Measurements from ENCODE around the gene OVCH1. TPM values are rescaled to one million over a fixed set of nuclear protein-coding genes. Genes with fewer than 3 reads are reported as not detected.

Gene OVCH1, protein sequence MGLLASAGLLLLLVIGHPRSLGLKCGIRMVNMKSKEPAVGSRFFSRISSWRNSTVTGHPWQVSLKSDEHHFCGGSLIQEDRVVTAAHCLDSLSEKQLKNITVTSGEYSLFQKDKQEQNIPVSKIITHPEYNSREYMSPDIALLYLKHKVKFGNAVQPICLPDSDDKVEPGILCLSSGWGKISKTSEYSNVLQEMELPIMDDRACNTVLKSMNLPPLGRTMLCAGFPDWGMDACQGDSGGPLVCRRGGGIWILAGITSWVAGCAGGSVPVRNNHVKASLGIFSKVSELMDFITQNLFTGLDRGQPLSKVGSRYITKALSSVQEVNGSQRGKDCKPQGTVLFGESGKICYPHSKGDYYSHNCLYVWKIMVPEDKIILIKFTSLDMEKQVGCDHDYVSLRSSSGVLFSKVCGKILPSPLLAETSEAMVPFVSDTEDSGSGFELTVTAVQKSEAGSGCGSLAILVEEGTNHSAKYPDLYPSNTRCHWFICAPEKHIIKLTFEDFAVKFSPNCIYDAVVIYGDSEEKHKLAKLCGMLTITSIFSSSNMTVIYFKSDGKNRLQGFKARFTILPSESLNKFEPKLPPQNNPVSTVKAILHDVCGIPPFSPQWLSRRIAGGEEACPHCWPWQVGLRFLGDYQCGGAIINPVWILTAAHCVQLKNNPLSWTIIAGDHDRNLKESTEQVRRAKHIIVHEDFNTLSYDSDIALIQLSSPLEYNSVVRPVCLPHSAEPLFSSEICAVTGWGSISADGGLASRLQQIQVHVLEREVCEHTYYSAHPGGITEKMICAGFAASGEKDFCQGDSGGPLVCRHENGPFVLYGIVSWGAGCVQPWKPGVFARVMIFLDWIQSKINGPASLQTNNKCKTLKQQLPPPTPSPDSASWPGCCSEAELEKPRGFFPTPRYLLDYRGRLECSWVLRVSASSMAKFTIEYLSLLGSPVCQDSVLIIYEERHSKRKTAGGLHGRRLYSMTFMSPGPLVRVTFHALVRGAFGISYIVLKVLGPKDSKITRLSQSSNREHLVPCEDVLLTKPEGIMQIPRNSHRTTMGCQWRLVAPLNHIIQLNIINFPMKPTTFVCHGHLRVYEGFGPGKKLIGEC
- not detected for polyA plus RNA-seq

GRCh38 chr12:29497588-29497987 lies at the start of gene OVCH1:
OVCH1 (minus strand) TSS chr12:29497686; CDS start chr12:29497686, 0 bp downstream.
- Mint-ChIP-seq H3K9me3 (no peaks in the 10 kb centered on the region), H3K27me3 (peaks cover 2% of the 10 kb centered on the region), H3K4me1 (peaks cover 3 to 15% (median 7%) of the 10 kb centered on the region in 3 donors), H3K27ac (no peak within 1 kb of the TSS), H3K36me3 (no peaks in the 10 kb centered on the region), H3K4me3 (no peak within 1 kb of the TSS)

DNA sequence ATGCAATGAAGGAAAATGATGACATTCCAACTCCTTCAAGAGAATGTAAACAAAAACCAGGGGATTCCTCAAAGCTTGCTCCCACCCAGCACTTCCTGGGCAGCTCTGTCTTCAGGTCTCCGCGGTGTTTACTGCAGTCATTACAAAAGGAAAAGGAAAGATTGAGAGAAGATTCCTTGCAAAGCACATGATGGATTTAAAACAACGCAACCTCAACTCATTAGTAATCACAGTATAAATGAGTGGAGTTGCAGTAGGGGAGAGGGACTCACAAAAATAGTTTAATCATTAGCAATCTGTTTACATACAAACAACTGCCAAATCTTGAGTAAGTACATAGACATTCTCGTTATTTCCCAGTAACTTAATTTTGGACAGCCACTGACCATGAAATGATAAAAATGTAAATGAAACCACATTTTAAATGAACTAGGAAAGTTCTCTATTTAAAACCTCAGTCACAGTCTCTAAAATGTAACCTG lies 49.7 kb upstream of the OVCH1 start:
- Mint-ChIP-seq H3K4me1 (no peaks in the 10 kb centered on the region), H3K27ac (no peak overlapping the region), H3K9me3 (no peaks in the 10 kb centered on the region), H3K36me3 (no peaks in the 10 kb centered on the region), H3K27me3 (no peaks in the 10 kb centered on the region), H3K4me3 (no peak overlapping the region)

- Mint-ChIP-seq H3K27ac (no peak overlapping the region), H3K9me3 (no peaks in the 10 kb centered on the region), H3K4me3 (no peak overlapping the region), H3K36me3 (no peaks in the 10 kb centered on the region), H3K27me3 (no peaks in the 10 kb centered on the region), H3K4me1 (no peaks in the 10 kb centered on the region)
Measured at GRCh38 chr12:29546000-29546399, 48.5 kb upstream of the OVCH1 start.

DNA sequence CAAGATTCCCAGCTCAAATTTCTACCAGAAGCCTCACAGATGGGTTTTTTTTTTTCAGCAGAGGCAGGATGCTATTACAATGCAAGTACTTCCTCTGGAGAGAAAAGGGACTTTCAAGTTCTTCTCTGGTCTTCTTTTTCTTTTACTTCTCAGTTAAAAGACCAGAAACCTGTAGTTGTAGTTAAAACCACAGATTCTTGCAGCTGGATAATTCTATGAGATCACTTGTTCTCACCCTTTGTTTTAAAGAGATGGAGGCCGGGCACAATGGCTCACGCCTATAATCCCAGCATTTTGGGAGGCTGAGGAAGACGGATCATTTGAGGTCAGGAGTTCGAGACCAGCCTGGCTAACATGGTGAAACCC lies 47.6 kb upstream of the OVCH1 start:
- no peaks in the 10 kb centered on the region for H3K4me1 Mint-ChIP-seq
- no peak overlapping the region for H3K4me3 Mint-ChIP-seq
- no peak overlapping the region for H3K27ac Mint-ChIP-seq
- H3K36me3 Mint-ChIP-seq: no peaks in the 10 kb centered on the region
- no peaks in the 10 kb centered on the region for H3K9me3 Mint-ChIP-seq
- no peaks in the 10 kb centered on the region for H3K27me3 Mint-ChIP-seq

DNA sequence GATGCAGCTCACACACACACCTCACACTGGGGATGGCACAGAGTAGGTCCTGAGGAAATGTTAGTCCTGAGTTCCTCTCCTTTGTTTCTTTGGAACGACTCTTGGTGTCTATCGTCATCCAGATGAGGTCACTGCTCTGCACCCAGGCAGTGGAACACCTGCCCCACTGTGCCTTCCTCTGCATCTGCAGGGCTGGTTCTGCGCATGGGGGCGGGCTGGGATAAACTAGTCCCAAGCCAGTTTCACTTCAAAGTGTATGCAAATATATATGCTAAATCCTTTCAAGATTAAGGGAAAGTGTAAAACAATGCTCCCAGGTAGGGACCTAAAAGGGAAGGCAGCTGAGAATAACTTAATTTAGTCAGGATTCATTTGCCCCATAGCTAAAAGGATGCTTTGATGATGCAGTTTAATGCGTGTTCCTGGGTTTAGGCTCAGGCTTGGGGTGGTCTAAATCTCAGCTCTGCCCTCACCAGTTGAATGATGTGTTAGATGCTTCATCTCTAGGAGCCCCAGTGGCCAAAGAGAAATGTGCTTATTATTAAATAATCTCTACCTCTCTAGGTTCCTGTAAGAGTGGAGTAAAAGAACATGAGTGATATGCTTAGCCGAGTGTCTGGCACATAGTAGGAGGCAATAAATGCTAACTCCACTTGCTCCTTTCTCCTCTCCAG lies 47.1 kb upstream of the OVCH1 start:
- Mint-ChIP-seq H3K27me3 (no peaks in the 10 kb centered on the region), H3K4me3 (no peak overlapping the region), H3K4me1 (no peaks in the 10 kb centered on the region), H3K9me3 (no peaks in the 10 kb centered on the region), H3K27ac (no peak overlapping the region), H3K36me3 (no peaks in the 10 kb centered on the region)

- H3K9me3 Mint-ChIP-seq: no peaks in the 10 kb centered on the region
- no peak overlapping the region for H3K4me3 Mint-ChIP-seq
- H3K36me3 Mint-ChIP-seq: no peaks in the 10 kb centered on the region
- H3K4me1 Mint-ChIP-seq: no peaks in the 10 kb centered on the region
- H3K27me3 Mint-ChIP-seq: peaks cover 1% of the 10 kb centered on the region
- H3K27ac Mint-ChIP-seq: no peak overlapping the region
Measured at GRCh38 chr12:29543036-29543435, 45.5 kb upstream of the OVCH1 start.

DNA sequence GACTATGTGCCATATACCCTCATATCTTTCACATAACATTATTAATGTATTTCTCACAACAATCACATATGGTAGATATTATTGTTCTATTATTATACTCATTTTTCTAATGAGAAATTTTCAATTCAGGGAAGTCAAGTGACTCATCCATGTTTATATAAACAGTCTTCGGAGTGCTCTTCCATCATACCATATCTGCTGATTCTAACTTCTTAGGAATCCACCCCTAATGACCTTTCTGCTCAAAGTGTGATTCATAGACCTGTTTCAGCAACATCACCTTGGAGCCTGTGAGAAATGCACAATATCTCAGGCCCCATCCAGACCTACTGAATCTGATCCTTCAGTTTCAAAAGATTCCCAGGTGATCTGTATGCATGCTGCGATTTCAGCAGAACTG lies 39.8 kb upstream of the OVCH1 start:
- Mint-ChIP-seq H3K4me1 (no peaks in the 10 kb centered on the region), H3K27ac (no peak overlapping the region), H3K27me3 (peaks cover 4% of the 10 kb centered on the region), H3K9me3 (no peaks in the 10 kb centered on the region), H3K4me3 (no peak overlapping the region), H3K36me3 (no peaks in the 10 kb centered on the region)

DNA sequence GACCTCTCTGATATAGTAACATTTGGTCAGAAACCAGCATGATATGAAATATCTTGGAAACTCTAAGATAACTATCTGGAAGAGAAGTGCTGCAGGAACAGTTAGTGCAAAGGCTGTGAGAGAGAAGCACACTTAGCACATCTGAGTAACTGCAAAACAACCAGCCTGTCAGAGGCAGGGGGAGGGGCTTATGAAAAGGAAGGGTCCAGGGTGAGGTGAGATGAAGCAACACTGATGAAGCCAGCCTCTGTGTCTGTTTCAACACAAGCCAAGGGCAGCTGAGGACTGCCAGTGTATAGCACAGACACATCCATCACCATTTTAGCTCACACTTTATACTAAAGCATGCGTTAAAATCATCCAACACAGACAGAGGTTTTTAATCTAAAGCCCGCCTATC lies 37.4 kb upstream of the OVCH1 start:
- Mint-ChIP-seq H3K9me3 (no peaks in the 10 kb centered on the region), H3K4me1 (no peaks in the 10 kb centered on the region), H3K36me3 (no peaks in the 10 kb centered on the region), H3K27me3 (peaks cover 10% of the 10 kb centered on the region), H3K4me3 (no peak overlapping the region), H3K27ac (no peak overlapping the region)

DNA sequence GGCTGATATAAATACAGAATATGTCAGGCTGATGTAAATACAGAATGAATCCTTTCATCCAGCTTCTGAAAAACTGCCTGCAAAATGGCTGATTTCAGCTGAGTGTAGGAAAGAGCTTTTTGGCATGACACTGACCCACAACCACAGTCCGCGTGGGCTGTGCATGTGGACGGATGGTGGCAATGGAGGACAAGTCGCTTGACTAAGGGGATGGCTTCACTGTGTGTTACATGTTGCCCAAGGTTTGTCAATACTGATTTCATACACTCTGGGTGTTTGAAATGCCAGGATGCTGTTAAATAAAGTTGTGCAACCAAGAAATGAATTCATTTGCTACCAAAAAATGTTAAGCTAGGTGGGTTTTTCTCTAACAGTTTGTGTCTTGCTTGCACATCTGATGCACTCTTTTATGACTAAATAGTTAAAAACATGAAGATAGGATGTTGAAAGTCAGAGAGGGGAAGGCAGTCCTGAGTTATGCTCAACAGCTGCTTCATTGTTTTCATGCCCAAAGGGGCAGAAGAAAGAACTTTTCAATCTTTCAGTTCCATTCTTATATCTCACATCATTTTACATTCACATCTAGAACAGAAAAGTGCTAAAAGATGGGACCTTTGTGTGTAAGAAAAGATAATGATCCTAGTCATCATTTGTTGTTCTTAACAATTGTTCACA lies 36.5 kb upstream of the OVCH1 start:
- H3K4me3 Mint-ChIP-seq: no peak overlapping the region
- H3K9me3 Mint-ChIP-seq: no peaks in the 10 kb centered on the region
- no peaks in the 10 kb centered on the region for H3K36me3 Mint-ChIP-seq
- no peak overlapping the region for H3K27ac Mint-ChIP-seq
- H3K27me3 Mint-ChIP-seq: peaks cover 10% of the 10 kb centered on the region
- no peaks in the 10 kb centered on the region for H3K4me1 Mint-ChIP-seq

- Mint-ChIP-seq H3K36me3 (no peaks in the 10 kb centered on the region), H3K4me3 (no peak overlapping the region), H3K27me3 (peaks cover 10% of the 10 kb centered on the region), H3K27ac (no peak overlapping the region), H3K9me3 (no peaks in the 10 kb centered on the region), H3K4me1 (no peaks in the 10 kb centered on the region)
Measured at GRCh38 chr12:29531471-29531870, 34.0 kb upstream of the OVCH1 start.

- no peak overlapping the region for H3K27ac Mint-ChIP-seq
- H3K27me3 Mint-ChIP-seq: peaks cover 10% of the 10 kb centered on the region
- H3K9me3 Mint-ChIP-seq: no peaks in the 10 kb centered on the region
- no peaks in the 10 kb centered on the region for H3K36me3 Mint-ChIP-seq
- H3K4me3 Mint-ChIP-seq: no peak overlapping the region
- H3K4me1 Mint-ChIP-seq: no peaks in the 10 kb centered on the region
Measured at GRCh38 chr12:29530436-29530835, 33.0 kb upstream of the OVCH1 start.

GRCh38 chr12:29528161-29528560 lies 30.7 kb upstream of the OVCH1 start:
- no peaks in the 10 kb centered on the region for H3K36me3 Mint-ChIP-seq
- H3K4me3 Mint-ChIP-seq: no peak overlapping the region
- no peaks in the 10 kb centered on the region for H3K4me1 Mint-ChIP-seq
- H3K9me3 Mint-ChIP-seq: no peaks in the 10 kb centered on the region
- H3K27me3 Mint-ChIP-seq: peaks cover 7% of the 10 kb centered on the region
- H3K27ac Mint-ChIP-seq: no peak overlapping the region

GRCh38 chr12:29521951-29522350 lies 24.5 kb upstream of the OVCH1 start:
- no peak overlapping the region for H3K4me3 Mint-ChIP-seq
- H3K27ac Mint-ChIP-seq: no peak overlapping the region
- H3K27me3 Mint-ChIP-seq: no peaks in the 10 kb centered on the region
- H3K9me3 Mint-ChIP-seq: no peaks in the 10 kb centered on the region
- H3K36me3 Mint-ChIP-seq: no peaks in the 10 kb centered on the region
- H3K4me1 Mint-ChIP-seq: no peaks in the 10 kb centered on the region

DNA sequence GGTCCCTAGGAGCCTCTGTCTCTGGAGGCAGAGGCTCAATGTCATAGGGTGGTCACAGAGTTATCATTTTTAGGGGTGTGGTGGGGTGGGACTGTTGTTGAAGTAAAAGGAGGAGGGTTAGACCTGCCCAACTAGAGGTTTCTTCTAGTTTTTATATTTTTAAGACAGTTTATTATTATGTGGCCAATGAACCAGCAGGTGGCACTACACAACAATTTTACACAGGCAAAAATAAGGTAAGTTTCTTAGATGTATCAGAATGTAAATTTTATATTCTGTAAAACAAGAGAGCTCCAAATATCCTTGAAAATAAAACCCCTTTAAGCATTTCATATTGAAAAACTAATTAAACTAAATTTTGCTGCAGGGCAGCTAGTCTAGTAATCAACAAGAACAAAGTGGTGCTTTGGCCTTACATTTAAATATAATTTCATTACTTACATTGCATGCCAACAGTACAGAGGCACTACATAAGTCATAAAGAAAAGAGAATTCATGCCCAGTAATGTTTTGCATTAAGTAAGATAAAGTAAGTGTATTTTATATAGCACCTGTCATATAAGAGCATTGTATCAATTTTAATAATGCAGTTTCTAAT lies 22.2 kb upstream of the OVCH1 start:
- Mint-ChIP-seq H3K27ac (no peak overlapping the region), H3K4me3 (no peak overlapping the region), H3K27me3 (no peaks in the 10 kb centered on the region), H3K9me3 (no peaks in the 10 kb centered on the region), H3K36me3 (no peaks in the 10 kb centered on the region), H3K4me1 (no peaks in the 10 kb centered on the region)
